Mesangial cell (primary cell): ENCODE data around the gene NETO1. TPM values are rescaled to one million over a fixed set of nuclear protein-coding genes. Genes with fewer than 3 reads are reported as not detected.

Source experiments
- total RNA-seq: library from RNA; depleted of rRNA; stranded (reverse); fragments of >200 nt; gene quantifications from 2 replicates; pipeline ENCODE4 v1.2.3, GENCODE V29; 2015

The NETO1 gene, protein sequence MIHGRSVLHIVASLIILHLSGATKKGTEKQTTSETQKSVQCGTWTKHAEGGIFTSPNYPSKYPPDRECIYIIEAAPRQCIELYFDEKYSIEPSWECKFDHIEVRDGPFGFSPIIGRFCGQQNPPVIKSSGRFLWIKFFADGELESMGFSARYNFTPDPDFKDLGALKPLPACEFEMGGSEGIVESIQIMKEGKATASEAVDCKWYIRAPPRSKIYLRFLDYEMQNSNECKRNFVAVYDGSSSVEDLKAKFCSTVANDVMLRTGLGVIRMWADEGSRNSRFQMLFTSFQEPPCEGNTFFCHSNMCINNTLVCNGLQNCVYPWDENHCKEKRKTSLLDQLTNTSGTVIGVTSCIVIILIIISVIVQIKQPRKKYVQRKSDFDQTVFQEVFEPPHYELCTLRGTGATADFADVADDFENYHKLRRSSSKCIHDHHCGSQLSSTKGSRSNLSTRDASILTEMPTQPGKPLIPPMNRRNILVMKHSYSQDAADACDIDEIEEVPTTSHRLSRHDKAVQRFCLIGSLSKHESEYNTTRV
- 15.0 and 32.1 TPM in 2 replicates for total RNA-seq

DNA sequence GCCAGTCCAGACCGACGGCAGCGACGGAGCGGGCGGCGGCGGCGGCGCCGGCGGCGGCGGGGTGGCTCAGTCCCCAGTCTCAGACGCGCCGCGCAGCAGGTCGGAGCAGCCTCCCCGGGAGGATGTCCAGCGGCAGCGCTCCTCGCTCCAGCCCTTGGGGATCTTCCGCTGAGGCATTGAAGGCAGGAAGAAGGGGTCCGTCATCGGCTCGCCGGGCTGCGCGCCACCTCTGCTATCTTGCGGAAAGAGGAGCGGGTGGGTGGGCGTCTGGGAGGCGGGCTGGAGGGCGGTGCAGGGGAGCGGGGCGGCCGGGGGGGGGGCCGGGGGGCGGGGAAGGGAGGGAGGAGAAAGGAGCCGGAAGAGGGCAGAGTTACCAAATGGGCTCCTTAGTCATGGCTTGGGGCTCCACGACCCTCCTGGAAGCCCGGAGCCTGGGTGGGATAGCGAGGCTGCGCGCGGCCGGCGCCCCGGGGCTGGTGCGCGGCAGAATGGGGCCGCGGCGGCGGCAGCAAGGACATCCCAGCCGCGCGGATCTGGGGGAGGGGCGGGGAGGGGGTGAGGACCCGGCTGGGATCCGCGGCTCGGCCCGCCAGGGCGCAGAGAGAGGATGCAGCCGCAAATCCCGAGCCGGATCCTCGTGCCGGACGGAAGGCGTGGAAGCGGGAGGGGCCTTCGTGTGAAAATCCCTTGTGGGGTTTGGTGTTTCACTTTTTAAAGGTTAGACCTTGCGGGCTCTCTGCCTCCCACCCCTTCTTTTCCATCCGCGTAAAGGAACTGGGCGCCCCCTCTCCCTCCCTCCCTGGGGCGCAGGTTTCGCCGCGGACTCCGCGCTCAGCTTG, at the start of gene NETO1:
NETO1 (minus strand) TSS at position 242 of the 839 bp plus-strand sequence. CDS start 696 bp downstream, outside the sequence.

